HG03095 (cell line): ENCODE results near the gene CHST6.
A peak's percentile ranks its signal among the peaks of the same experiment; 100 is the strongest.
"Not testable (repeated sequence)": the region's sequence is repeated elsewhere in the genome, so short reads cannot be mapped to it uniquely, and the experiment has no call there.

Source experiments
- ATAC-seq: cut with Tn5 transposase; IDR thresholded peaks from one replicate; pipeline ENCODE4 v1.9.1; 2021; ENCODE audit warnings: moderate library complexity; ENCODE audit not compliant: unreplicated experiment

CHST6 gene

DNA sequence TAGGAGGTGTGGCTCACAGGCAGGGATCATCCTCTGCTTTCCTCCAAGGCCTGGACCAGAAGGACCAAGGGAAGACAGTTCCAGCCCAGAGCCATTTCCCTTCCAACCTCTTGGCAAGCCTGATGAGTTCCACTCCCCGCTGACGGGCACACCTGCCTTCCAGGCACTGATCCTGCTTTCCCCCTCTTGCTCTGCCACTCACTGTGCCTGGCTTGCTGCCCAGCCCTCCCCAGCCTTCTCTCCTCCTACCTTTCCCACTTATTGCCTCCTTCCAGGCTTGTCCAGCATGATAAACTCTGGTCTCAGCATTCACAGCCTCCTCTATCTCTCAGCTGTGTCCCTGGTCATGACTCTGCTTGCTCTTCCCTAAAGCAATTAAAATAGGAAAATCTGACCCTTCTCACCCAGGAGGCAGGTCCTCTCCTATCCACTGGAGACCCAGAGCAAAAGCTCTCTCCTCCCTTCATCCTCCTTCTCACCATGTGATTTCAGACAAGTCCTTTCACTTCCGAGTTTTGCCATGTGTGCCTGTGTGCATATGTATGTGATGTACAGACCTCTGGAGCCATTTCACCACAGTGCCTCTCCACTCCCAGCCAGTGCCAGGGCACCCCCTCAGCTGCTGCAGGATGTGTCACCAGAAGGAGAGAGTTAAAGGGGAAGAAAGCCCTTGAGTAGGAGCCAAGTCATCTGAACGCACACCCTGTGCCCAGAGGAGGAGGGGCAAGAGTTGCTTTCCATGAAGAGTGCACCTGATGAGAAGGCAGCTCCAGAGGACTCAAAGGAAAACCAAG lies 17.4 kb downstream of the CHST6 start:
- ATAC-seq = no peak

DNA sequence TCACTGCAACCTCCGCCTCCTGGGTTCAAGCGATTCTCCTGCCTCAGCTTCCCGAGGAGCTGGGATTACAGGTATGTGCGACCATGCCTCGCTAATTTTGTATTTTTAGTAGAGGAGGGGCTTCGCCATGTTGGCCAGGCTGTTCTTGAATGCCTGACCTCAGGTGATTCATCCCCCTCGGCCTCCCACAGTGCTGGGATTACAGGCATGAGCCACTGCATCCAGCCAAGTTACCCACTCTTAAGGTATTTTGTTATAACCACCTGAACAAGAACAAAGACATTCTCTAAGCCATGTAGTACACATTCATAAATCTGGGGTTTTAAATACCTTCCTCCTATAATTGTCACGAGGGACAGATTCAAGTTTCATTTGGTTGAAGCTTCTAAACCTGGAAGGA lies 18.4 kb downstream of the CHST6 start:
- no peak for ATAC-seq

DNA sequence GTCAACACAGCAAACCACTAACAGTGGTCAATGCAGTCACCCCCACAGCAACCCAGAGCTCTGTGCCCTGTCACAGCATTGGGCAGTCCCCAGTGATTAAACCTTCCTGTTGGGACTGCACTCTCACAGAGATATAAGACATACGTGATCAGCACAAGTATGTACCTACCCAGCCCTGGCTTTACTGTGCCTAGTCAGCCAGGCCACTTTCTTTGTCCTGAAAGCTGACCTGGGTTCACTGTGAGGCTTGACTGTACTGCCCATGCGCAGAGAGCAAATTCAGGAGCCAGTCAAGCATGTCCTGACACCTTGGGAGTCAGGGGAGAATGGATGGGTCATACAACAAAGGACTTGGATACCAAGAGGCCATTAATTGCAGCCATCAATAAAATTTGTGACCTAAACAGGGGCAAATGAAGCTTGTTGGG lies 19.8 kb downstream of the CHST6 start:
- ATAC-seq = no peak

GRCh38 chr16:75472908-75473877 lies 22.0 kb downstream of the CHST6 start:
- no peak for ATAC-seq

GRCh38 chr16:75471723-75472633 lies 23.3 kb downstream of the CHST6 start:
- no peak for ATAC-seq

GRCh38 chr16:75466760-75467159 lies 28.5 kb downstream of the CHST6 start:
- ATAC-seq = no peak

GRCh38 chr16:75464122-75464918 lies 30.9 kb downstream of the CHST6 start, which contains the start of gene TMEM170A:
Gene TMEM170A, minus strand, starts transcription at chr16:75464689. Its CDS starts 89 bp downstream, at chr16:75464600.
- ATAC-seq = peak; percentile 93

DNA sequence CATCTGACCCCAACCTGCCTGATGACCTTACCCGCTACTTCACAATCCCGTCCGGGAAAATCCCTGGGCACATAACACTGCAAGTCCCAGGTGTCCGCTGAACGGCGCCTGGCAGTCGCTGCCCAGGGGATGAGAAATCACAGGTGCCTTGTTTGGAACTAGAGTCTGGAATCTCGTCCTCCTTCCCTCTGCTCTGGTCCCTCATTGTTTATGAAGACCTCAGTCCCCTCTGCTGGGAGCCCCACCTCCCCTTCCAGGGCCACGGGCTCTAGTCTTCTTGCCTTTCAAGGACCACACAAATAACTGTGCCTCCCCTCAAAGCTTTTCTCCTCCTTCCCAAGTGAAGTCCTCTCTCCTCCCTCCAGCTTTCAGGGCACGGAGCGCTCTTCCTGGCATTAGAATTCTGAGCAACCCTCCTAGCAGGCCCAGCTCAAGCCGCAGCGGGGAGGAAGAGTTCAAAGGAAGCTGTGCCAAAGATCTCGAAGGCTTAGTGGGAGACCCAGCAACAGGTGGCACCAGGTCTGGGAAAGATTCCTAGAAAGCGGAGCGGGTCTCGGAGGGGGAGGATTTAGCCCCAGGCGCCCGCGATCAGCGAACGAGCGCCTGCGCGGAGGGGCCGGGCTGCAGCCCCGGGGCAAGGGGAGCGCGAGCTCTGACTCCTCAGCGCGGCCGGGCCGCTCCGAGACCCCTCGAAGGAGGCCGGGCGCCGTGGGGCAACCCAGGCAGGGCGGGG lies 31.7 kb downstream of the CHST6 start:
- ATAC-seq = peak; percentile 18

DNA sequence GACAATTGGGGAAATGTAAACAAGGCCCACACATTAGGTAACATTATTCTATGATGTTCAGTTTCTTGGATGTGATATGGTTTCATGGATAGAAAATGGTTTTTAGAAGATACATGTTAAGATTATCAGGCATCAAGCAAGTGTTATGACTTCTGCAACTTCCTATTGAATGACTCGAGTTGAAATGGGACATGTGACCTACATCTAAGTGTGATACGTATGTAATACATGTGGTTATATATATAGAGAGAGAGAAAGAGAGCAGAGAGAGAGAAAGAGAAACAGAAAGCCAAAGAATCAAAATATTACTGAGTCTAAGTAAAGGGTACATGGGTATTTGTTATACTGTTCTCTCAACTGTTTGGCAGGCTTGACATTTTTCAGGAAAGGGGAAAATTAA lies 32.4 kb downstream of the CHST6 start:
- ATAC-seq = no peak

- ATAC-seq = no peak
Measured at GRCh38 chr16:75461575-75461974, 33.7 kb downstream of the CHST6 start.

DNA sequence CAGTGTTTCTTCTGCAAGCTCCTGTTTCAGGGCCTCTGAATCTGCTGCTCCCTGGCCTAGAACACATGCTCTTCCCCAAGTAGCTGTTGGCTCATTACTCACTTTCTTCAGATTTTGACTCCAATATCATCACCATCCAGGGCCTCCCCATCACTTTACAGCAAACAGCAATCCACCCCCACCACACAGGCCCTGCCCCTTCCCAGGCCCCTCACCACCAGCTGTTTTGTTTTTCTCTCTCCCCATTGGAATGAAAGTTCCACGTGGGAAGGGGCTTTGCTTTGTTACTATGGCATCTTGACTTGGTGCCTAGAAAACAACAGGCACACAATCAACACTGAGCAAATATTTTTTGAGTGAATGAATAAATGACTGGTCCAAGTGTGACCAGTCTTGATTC lies 34.8 kb downstream of the CHST6 start:
- ATAC-seq = no peak

GRCh38 chr16:75459691-75460090 lies 35.5 kb downstream of the CHST6 start:
- ATAC-seq = no peak

- no peak for ATAC-seq
Measured at GRCh38 chr16:75458439-75458838, 36.8 kb downstream of the CHST6 start.

DNA sequence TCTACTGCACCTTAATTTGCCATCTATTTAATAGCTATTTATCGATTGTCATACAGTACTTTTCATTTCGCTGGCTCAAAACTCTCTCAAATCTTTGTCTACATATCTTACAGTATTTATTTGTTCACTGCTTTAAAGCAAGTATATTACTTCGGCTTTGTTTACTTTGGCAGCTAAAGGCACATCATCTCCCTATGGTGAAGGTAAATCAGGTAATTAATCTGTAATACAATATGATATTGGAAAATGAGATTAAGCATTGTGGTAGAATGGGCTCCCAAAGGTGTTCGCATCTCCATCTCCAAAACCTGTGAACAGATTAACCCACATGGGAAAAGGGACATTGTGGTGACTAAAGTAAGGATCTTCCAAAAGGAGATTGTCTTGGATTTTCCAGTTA lies 37.2 kb downstream of the CHST6 start:
- ATAC-seq = no peak

DNA sequence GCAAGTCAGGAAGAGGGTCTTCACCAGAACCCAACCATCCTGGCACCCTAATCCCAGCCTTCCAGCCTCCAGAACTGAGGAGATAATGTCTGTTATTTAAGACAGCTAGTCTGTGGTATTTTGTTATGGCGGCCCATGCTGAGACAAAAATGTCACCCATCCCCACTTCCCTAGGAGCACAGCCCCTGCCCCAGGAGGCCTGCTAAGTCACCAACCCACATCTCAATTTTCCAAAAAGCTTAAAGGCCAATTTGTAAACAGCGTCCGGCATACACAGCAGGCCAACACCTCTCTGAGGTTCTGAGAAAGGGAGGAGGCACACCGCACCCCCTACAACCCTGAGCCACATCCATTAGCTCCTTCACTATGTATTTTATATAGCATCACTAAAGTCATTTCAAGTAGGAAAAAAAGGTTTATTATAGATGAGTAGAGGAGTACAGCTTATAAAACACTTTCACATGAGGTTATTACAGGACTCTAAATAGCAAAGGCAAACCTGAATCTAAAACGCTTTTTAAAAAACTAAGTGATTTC lies 37.7 kb downstream of the CHST6 start:
- no peak for ATAC-seq

- ATAC-seq = no peak
Measured at GRCh38 chr16:75456971-75457370, 38.3 kb downstream of the CHST6 start.

DNA sequence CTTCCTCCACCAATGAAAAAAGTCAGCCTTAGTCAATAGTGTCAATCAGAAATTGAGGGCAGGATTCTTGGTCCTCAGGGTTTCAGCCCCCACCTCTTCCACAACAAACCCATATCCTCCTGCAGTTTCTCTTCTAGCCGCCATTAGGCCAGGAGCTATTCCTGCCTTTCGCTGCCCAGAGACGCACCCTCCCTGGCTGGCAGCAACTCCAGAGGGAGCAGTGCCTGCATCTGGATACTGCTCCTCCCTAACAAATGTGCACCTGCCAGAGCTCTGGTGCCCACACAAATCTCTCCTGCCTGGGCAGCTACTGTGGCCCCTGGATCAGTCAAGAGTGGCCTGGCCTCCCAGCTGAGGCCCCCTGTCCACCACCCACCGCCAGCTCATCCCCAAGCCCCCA lies 38.8 kb downstream of the CHST6 start:
- not testable (repeated sequence) for ATAC-seq

DNA sequence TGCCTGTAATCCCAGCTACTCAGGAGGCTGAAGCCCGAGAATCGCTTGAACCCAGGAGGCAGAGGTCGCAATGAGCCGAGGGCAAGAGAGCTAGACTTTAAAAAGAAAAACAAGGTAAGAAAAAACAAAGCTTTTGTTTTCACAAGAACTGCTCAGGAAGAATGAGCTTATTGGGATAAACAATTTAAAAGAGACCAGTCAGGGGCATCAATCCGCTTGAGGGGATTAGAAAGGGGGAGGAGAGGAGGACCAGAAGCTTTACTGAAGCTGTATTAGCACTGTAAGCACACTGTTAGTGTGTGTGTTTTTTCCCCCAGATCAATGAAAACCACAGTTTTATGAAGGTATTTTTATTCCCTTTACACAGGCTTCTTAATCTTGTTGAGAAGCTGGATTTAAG lies 39.6 kb downstream of the CHST6 start:
- ATAC-seq = no peak
